Measurements from ENCODE around the gene EIF4A2. TPM values are rescaled to one million over a fixed set of nuclear protein-coding genes. Genes with fewer than 3 reads are reported as not detected.

EIF4A2 gene
- total and polyA plus RNA-seq, 10 of the 15 experiments (the other 5 are each of a cell fraction or from before 2014, with no cell fraction given), result 154 to 680 (median 259) TPM

- Histone ChIP-seq H3K27ac (ENCODE audit: control insufficient read depth, insufficient read depth) (no peak overlapping the region), H3K27me3 (replicated peaks in 1 of 2; ENCODE audit: control insufficient read depth in 2 of 2, insufficient read depth in 2 of 2, low read length in 1 of 2) (peaks cover 14 to 22% of the 10 kb centered on the region in 2 experiments), H3K4me2 (ENCODE audit: control insufficient read depth, insufficient read depth) (peak overlapping the region; percentile 92), H2AFZ (ENCODE audit: control insufficient read depth, low read depth, low read length) (peak overlapping the region; percentile 78), H3K9ac (ENCODE audit: control insufficient read depth, insufficient read depth, low read length) (peak overlapping the region; percentile 45; the same call in 1 of the 2 replicates), H3K79me2 (ENCODE audit: control insufficient read depth, insufficient read depth, low read length) (no peaks in the 10 kb centered on the region), H3K4me3 (peak overlapping the region; percentile 76; the same call in 1 of the 2 replicates), H3K4me1 (ENCODE audit: control insufficient read depth, insufficient read depth, low read length) (no peaks in the 10 kb centered on the region), H3K9me3 (replicated peaks; ENCODE audit: control insufficient read depth, insufficient read depth, low read length) (no peaks in the 10 kb centered on the region), H4K20me1 (ENCODE audit: control insufficient read depth, insufficient read depth) (0 out of 2 replicates have a peak, but pooled peaks cover 4% of the 10 kb centered on the region), H3K36me3 (ENCODE audit: control insufficient read depth in 2 of 2, insufficient read depth in 2 of 2, low read length in 1 of 2) (no peaks in the 10 kb centered on the region)
- ChIA-PET SMC1A (ENCODE audit: uncharacterized antibody, unreplicated experiment) (interaction anchor here (1.0 to 1.5 kb wide), 4 partner anchors 22 to 337 kb away, joined by 3 to 6 read pairs (median 3); no protein-coding TSS in a partner anchor), CTCF (interaction anchor here (0.7 to 1.5 kb wide), 4 partner anchors 8 to 913 kb away, joined by 3 to 5 read pairs (median 4); no protein-coding TSS in a partner anchor), POLR2A (interaction anchor here (1.0 kb wide), 1 partner anchor 132 kb away, joined by 3 read pairs; no protein-coding TSS in a partner anchor), RAD21 (ENCODE audit: unreplicated experiment) (interaction anchor here (0.8 to 1.1 kb wide), 5 partner anchors 22 to 332 kb away, joined by 3 to 4 read pairs (median 3); no protein-coding TSS in a partner anchor)
- intact Hi-C loops (cut with micrococcal nuclease; ENCODE audit: unreplicated experiment), result no loop called here
- 5% methylated on average over 67 of the region's 80 CpGs for WGBS (ENCODE audit: insufficient coverage, insufficient replicate concordance, low lambda C conversion rate, missing lambda C conversion rate)
- ATAC-seq, result peak; percentile 94
- FAIRE-seq, result no peak
- in situ Hi-C loops (cut with MboI), result no loop called here
- BruUV-seq (replicated peaks), result no TSS peak
- no peak for DNase-seq (ENCODE audit: low read depth, low spot score)
- TF ChIP-seq NR2C1 (IDR thresholded peaks at IDR 0.05) (no peak), ZNF217 (IDR thresholded peaks at IDR 0.05) (no peak; the same call in 1 of the 2 replicates), BMI1 (IDR thresholded peaks at IDR 0.05; ENCODE audit: borderline replicate concordance) (peak; percentile 20; the same call in 1 of the 2 replicates), CEBPB (IDR thresholded peaks at IDR 0.05; ENCODE audit: borderline replicate concordance in 1 of 2, low read depth in 2 of 2, low read length in 2 of 2) (peak in 1 of 2 experiments; percentile 22; a peak in 1 of 4 replicates), ZNF622 (IDR thresholded peaks at IDR 0.05) (no peak), DPF2 (IDR thresholded peaks at IDR 0.05) (no peak), LARP7 (IDR thresholded peaks at IDR 0.05) (peak; percentile 65), RB1 (IDR thresholded peaks at IDR 0.05; ENCODE audit: borderline replicate concordance) (0 out of 2 replicates have a peak, but pooled peaks have one; percentile 40), ZBTB40 (IDR thresholded peaks at IDR 0.05; ENCODE audit: borderline replicate concordance) (no peak), TCF3 (IDR thresholded peaks at IDR 0.05; ENCODE audit: borderline replicate concordance, insufficient read depth, low read depth, low read length) (no peak), IKZF1 (conservative IDR thresholded peaks at IDR 0.05) (peak; percentile 59), ATF2 (IDR thresholded peaks at IDR 0.05; ENCODE audit: low read length) (no peak), RAD21 (IDR thresholded peaks at IDR 0.05; ENCODE audit: insufficient read depth, low read depth, low read length) (no peak), MEF2A (IDR thresholded peaks at IDR 0.05; ENCODE audit: insufficient read depth, low read depth, low read length) (no peak), ATF7 (IDR thresholded peaks at IDR 0.05; ENCODE audit: low read depth) (no peak), GATAD2B (conservative IDR thresholded peaks at IDR 0.05; ENCODE audit: low read depth) (peak; percentile 58; the same call in 1 of the 2 replicates), BACH1 (IDR thresholded peaks at IDR 0.05; ENCODE audit: borderline replicate concordance) (peak; percentile 55; the same call in 1 of the 2 replicates), FOS (IDR thresholded peaks at IDR 0.05; ENCODE audit: borderline replicate concordance, extremely low read depth, insufficient read length) (no peak), EED (IDR thresholded peaks at IDR 0.05; ENCODE audit: low read depth) (no peak)
Observed at GRCh38 chr3:186826976-186827857, 43.8 kb downstream of the EIF4A2 start.

Data from GM12878 (cell line).